Adrenal gland (tissue), 5 donors: ENCODE data around the gene SORBS1.

Experiments
- CTCF ChIP-seq, 6 experiments: fragments of 450-650 bp in 4 of 6; fragments of 200-600 bp in 2 of 6; sonication (generic) in 1 of 6; IDR thresholded peaks; 1 replicate in 5 of 6; 2 replicates in 1 of 6; pipeline versions ENCODE4 v1.5.1 to v1.8.0; 2016 to 2021; ENCODE audit warnings: antibody characterized with exemption in 6 of 6, mild to moderate bottlenecking in 2 of 6, moderate library complexity in 1 of 6
- POLR2A ChIP-seq, 2 donors: fragments of 450-650 bp; IDR thresholded peaks; one replicate each; pipeline ENCODE4 v1.6.1; 2017; ENCODE audit warnings: antibody characterized with exemption in 2 of 2, mild to moderate bottlenecking in 2 of 2, moderate library complexity in 1 of 2
- donor health status: DM: no; HTN: no; CAD: no.

DNA sequence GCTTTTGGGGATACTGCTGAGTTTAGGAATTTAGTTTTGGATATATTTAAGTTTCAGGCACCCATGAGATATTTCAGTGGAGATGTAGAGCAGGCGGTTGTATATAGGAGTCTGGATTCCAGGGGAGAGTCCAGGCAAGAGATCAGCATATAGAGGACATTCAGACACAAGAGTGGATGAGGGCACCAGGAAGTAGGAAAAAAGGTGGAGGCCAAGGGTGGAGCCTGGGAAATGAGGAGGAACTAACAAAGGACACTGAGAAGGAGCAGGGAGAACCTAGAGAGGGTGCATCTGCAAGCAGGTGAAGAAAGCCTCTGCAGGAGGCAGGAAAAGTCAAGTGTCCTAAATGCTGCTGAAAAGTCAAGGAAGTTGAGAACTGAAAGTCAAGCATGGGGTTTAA lies 257.2 kb downstream of the SORBS1 start:
- TF ChIP-seq CTCF (IDR thresholded peaks at IDR 0.05) (no peak), POLR2A (IDR thresholded peaks at IDR 0.05) (no peak)
